ENCODE results near the gene CLIC4. TPM values are rescaled to one million over a fixed set of nuclear protein-coding genes. Genes with fewer than 3 reads are reported as not detected.

CLIC4 gene
- total and polyA plus RNA-seq, 8 donors: 53.5 to 372 (median 110) TPM

DNA sequence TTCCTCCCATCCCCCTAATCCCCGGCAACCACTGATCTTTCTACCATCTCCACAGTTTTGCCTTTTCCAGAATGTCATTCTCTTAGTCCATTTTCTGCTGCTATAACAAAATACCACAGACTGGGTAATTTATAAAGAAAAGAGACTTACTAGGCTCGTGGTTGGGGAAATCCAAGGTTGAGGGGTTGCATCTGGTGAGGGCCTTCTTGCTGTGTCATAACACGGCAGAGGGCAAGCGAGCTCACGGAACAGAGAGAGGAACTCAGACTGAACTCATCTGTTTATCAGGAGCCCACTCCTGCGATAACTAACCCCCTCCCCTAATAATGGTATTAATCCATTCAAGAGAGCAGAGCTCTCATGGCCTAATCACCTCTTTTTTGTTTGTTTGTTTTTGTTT is 132.8 kb downstream of the CLIC4 start:
- Histone ChIP-seq H3K27me3 (peaks cover 0 to 30% (median 0%) of the 10 kb centered on the region in 3 donors), H3K27ac (no peak overlapping the region), H3K36me3 (no peaks in the 10 kb centered on the region), H3K4me3 (no peak overlapping the region), H3K4me1 (no peaks in the 10 kb centered on the region), H3K9me3 (no peaks in the 10 kb centered on the region)
- intact Hi-C loops (cut with DNase I; ENCODE audit: low total_unique reads): no loop called here
- TF ChIP-seq, protein P1, sequence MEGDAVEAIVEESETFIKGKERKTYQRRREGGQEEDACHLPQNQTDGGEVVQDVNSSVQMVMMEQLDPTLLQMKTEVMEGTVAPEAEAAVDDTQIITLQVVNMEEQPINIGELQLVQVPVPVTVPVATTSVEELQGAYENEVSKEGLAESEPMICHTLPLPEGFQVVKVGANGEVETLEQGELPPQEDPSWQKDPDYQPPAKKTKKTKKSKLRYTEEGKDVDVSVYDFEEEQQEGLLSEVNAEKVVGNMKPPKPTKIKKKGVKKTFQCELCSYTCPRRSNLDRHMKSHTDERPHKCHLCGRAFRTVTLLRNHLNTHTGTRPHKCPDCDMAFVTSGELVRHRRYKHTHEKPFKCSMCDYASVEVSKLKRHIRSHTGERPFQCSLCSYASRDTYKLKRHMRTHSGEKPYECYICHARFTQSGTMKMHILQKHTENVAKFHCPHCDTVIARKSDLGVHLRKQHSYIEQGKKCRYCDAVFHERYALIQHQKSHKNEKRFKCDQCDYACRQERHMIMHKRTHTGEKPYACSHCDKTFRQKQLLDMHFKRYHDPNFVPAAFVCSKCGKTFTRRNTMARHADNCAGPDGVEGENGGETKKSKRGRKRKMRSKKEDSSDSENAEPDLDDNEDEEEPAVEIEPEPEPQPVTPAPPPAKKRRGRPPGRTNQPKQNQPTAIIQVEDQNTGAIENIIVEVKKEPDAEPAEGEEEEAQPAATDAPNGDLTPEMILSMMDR (IDR thresholded peaks at IDR 0.05): no peak
- TF ChIP-seq POLR2AphosphoS5 (IDR thresholded peaks at IDR 0.05) (no peak), EP300 (IDR thresholded peaks at IDR 0.05) (no peak), POLR2A (IDR thresholded peaks at IDR 0.05) (no peak)
- DNase-seq: no peak
- WGBS, 5 donors: 79 to 90% (median 82%) methylated on average over 6 of the region's 6 CpGs

DNA sequence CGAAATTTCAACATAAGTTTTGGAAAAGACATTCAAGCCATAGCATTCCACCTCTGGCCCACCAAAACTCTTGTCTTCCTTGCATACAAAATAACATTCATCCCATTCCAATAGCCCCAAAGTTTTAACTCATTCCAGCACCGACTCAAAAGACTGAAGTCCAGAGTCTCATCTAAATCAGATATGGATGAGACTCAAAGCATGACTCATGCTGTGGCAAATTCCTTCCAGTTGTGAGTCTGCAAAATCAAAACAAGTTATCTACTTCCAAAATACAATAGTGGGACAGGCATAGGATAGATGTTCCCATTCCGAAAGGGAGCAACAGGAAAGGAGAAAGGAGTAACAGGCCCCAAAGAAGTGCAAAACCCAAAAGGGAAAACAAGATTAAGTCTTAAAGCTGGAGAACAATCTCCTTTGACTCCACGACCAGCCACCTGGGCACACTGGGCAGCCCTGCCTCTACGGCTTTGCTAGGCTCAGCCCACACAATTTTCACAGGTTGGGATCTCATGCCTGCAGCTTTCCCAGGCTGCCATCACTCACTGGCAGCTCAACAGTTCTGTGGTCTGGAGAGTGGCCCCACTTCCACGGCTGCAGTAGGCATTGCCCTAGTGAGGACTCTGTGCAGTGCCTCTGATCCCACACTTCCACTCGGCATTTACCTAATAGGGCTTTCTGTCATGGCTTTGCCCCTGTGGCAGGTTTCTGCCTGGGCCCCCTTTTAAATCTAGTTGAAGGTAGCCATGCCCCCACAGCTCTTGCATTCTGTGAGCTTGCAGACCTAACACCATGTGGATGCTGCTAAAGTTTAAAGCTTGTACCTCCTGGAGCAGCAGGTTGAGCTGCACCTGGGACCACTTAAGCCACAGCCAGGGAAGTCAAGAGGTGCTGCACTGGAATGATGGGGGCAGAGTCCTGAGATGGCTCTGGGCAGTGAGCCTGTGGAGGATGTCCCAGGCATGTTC is 133.8 kb downstream of the CLIC4 start:
- TF ChIP-seq, protein P1 (IDR thresholded peaks at IDR 0.05): no peak
- TF ChIP-seq POLR2AphosphoS5 (IDR thresholded peaks at IDR 0.05) (no peak), POLR2A (IDR thresholded peaks at IDR 0.05) (no peak), EP300 (IDR thresholded peaks at IDR 0.05) (no peak)
- 80 to 89% (median 86%) methylated on average over 6 to 7 of the region's 7 CpGs for WGBS, 5 donors
- no peak overlapping the region for H3K27ac ChIP-seq
- intact Hi-C loops (cut with DNase I; ENCODE audit: low total_unique reads): no loop called here
- no peak overlapping the region for H3K4me3 ChIP-seq
- no peaks in the 10 kb centered on the region for H3K4me1 ChIP-seq
- DNase-seq: peak in 1 of 2 donors; percentile 19
- peaks cover 0 to 26% (median 0%) of the 10 kb centered on the region in 3 donors for H3K27me3 ChIP-seq
- no peaks in the 10 kb centered on the region for H3K36me3 ChIP-seq
- H3K9me3 ChIP-seq: peaks cover 0 to 7% (median 0%) of the 10 kb centered on the region in 4 donors

DNA sequence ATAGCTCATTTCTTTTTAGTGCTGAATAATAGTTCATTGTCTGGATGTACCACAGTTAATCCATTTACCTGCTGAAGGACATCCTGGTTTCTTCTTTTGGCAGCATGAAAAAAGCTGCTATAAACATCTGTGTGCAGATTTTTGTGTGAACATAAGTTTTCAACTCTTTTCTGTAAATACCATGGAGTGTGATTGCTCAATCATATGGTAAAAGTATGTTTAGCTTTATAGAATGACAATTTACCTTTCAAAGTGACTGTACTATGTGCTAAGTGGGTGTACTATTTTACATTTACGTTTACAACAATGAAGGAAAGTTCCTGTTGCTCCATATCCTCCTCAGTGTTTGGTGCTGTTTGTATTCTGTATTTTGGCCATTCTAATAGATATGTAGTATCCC is 135.8 kb downstream of the CLIC4 start:
- H3K4me1 ChIP-seq: no peaks in the 10 kb centered on the region
- H3K27me3 ChIP-seq: peaks cover 0 to 26% (median 0%) of the 10 kb centered on the region in 3 donors
- no peaks in the 10 kb centered on the region for H3K36me3 ChIP-seq
- DNase-seq: no peak
- intact Hi-C loops (cut with DNase I; ENCODE audit: low total_unique reads): no loop called here
- H3K4me3 ChIP-seq: no peak overlapping the region
- peaks cover 0 to 7% (median 0%) of the 10 kb centered on the region in 4 donors for H3K9me3 ChIP-seq
- TF ChIP-seq POLR2A (IDR thresholded peaks at IDR 0.05) (no peak), EP300 (IDR thresholded peaks at IDR 0.05) (no peak), POLR2AphosphoS5 (IDR thresholded peaks at IDR 0.05) (no peak)
- TF ChIP-seq, protein P1 (IDR thresholded peaks at IDR 0.05): no peak
- no peak overlapping the region for H3K27ac ChIP-seq
- 21 to 57% (median 41%) methylated on average over 1 of the region's 1 CpG for WGBS, 5 donors

DNA sequence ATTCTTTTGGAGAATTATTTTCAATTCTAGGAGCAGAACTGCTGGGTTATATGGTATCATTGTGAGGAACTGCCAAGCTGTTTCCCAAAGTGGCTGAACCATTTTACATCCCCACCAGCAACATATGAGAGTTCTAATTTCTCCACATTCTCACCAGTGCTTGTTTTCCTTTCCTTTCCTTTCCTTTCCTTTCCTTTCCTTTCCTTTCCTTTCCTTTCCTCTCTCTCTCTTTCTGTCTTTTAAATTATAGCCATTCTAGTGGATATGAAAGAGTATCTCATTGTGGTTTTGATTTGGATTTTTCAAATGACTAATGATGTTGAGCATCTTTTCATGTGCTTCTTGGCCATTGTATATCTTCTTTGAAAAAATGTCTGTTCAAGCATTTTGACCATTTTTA is 139.5 kb downstream of the CLIC4 start:
- no peak overlapping the region for H3K4me3 ChIP-seq
- intact Hi-C loops (cut with DNase I; ENCODE audit: low total_unique reads): no loop called here
- no peak for DNase-seq
- no peaks in the 10 kb centered on the region for H3K4me1 ChIP-seq
- TF ChIP-seq EP300 (IDR thresholded peaks at IDR 0.05): no peak
- TF ChIP-seq POLR2A (IDR thresholded peaks at IDR 0.05): no peak
- TF ChIP-seq, protein P1 (IDR thresholded peaks at IDR 0.05): no peak
- TF ChIP-seq POLR2AphosphoS5 (IDR thresholded peaks at IDR 0.05): no peak
- H3K9me3 ChIP-seq: peaks cover 0 to 7% (median 0%) of the 10 kb centered on the region in 4 donors
- peaks cover 0 to 7% (median 0%) of the 10 kb centered on the region in 3 donors for H3K27me3 ChIP-seq
- no peaks in the 10 kb centered on the region for H3K36me3 ChIP-seq
- no peak overlapping the region for H3K27ac ChIP-seq
